HEK293 (cell line): ENCODE measurements around the gene ITGB2.

ENCODE experiments used
- CTCF ChIA-PET: fragments of 350-600 bp; formaldehyde crosslinking; extraction: SDS; loops from one replicate; lab custom pipeline; 2021; ENCODE audit warnings: antibody characterized with exemption; lab: Yijun Ruan, JAX
- POLR2A ChIA-PET: fragments of 300-600 bp; formaldehyde crosslinking; extraction: SDS; loops from one replicate; lab custom pipeline; 2020; ENCODE audit warnings: antibody characterized with exemption, inconsistent platforms; lab: Yijun Ruan, JAX
- H3K27ac ChIP-seq: fragments of 200-500 bp; sonication (Bioruptor generic); 2 replicates; pipeline ENCODE4 v1.5.1; 2014; ENCODE audit warnings: low read depth, low read length, control low read depth, inconsistent platforms; ENCODE audit errors: extremely low read depth
- H3K36me3 ChIP-seq, 2 experiments: fragments of 200-500 bp in 1 of 2; sonication (Bioruptor generic) in 1 of 2; 1 replicate in 1 of 2; 2 replicates in 1 of 2; pipeline ENCODE4 v1.5.1; 2014 to 2017; ENCODE audit warnings: inconsistent platforms in 2 of 2, low read length in 2 of 2; ENCODE audit not compliant: control insufficient read depth in 2 of 2, insufficient read depth in 1 of 2
- H3K4me1 ChIP-seq: fragments of 200-500 bp; sonication (Bioruptor generic); 2 replicates; pipeline ENCODE4 v1.5.1; 2014; ENCODE audit warnings: mild to moderate bottlenecking, low read length, inconsistent platforms; ENCODE audit not compliant: control insufficient read depth, insufficient read depth
- H3K4me3 ChIP-seq: 2 replicates; pipeline ENCODE4 v1.5.1; 2011; ENCODE audit warnings: low read depth, mild to moderate bottlenecking, control low read depth, low read length, moderate library complexity
- H3K9me3 ChIP-seq: fragments of 200-500 bp; sonication (Bioruptor generic); 2 replicates; pipeline ENCODE4 v1.5.1; 2014; ENCODE audit warnings: low read depth, low read length, inconsistent platforms; ENCODE audit not compliant: control insufficient read depth, insufficient read depth
- GLIS2 ChIP-seq: fragments of 450-650 bp; formaldehyde crosslinking; IDR thresholded peaks from 2 replicates; pipeline ENCODE4 v1.5.1; 2016; ENCODE audit warnings: missing biosample characterization, missing genetic modification characterization
- HOXA7 ChIP-seq: sonication (generic); formaldehyde crosslinking; IDR thresholded peaks from 2 replicates; pipeline ENCODE4 v1.8.1; 2022; ENCODE audit warnings: missing genetic modification reagents, borderline replicate concordance
- KLF10 ChIP-seq: fragments of 450-650 bp; IDR thresholded peaks from 2 replicates; pipeline ENCODE4 v1.5.1; 2018; ENCODE audit warnings: missing biosample characterization, mild to moderate bottlenecking, missing genetic modification characterization
- KLF9 ChIP-seq: fragments of 450-650 bp; formaldehyde crosslinking; IDR thresholded peaks from 2 replicates; pipeline ENCODE4 v1.5.1; 2016; ENCODE audit warnings: missing biosample characterization, missing genetic modification characterization, low read depth
- PRDM4 ChIP-seq: fragments of 450-650 bp; formaldehyde crosslinking; IDR thresholded peaks from 2 replicates; pipeline ENCODE4 v1.5.1; 2017; ENCODE audit warnings: missing biosample characterization, missing genetic modification characterization
- SP7 ChIP-seq: fragments of 450-650 bp; formaldehyde crosslinking; IDR thresholded peaks from 2 replicates; pipeline ENCODE4 v1.5.1; 2016; ENCODE audit warnings: missing biosample characterization, missing genetic modification characterization
- ZBTB17 ChIP-seq: fragments of 450-650 bp; formaldehyde crosslinking; IDR thresholded peaks from 2 replicates; pipeline ENCODE4 v1.5.1; 2016; ENCODE audit warnings: missing biosample characterization, missing genetic modification characterization
- ZNF121 ChIP-seq: fragments of 450-650 bp; formaldehyde crosslinking; IDR thresholded peaks from 2 replicates; pipeline ENCODE4 v1.5.1; 2016; ENCODE audit warnings: missing biosample characterization, missing genetic modification characterization
- ZNF24 ChIP-seq: fragments of 450-650 bp; formaldehyde crosslinking; IDR thresholded peaks from 2 replicates; pipeline ENCODE4 v1.5.1; 2016; ENCODE audit warnings: missing biosample characterization, missing genetic modification characterization
- ZNF341 ChIP-seq: fragments of 450-650 bp; formaldehyde crosslinking; IDR thresholded peaks from 2 replicates; pipeline ENCODE4; 2016; ENCODE audit warnings: low read depth, missing biosample characterization, missing genetic modification characterization
- ZNF398 ChIP-seq: fragments of 450-650 bp; formaldehyde crosslinking; IDR thresholded peaks from 2 replicates; pipeline ENCODE4 v1.5.1; 2017; ENCODE audit warnings: missing biosample characterization, missing genetic modification characterization
- ZNF404 ChIP-seq: fragments of 450-650 bp; formaldehyde crosslinking; IDR thresholded peaks from 2 replicates; pipeline ENCODE4 v1.5.1; 2017; ENCODE audit warnings: missing biosample characterization, missing genetic modification characterization
- ZNF561 ChIP-seq: fragments of 450-650 bp; IDR thresholded peaks from 2 replicates; pipeline ENCODE4 v1.5.1; 2018; ENCODE audit warnings: missing biosample characterization, missing genetic modification characterization, borderline replicate concordance
- ZNF600 ChIP-seq: fragments of 450-650 bp; formaldehyde crosslinking; IDR thresholded peaks from 2 replicates; pipeline ENCODE4 v1.5.1; 2016; ENCODE audit warnings: missing biosample characterization, missing genetic modification characterization
- ZNF658 ChIP-seq: fragments of 450-650 bp; formaldehyde crosslinking; IDR thresholded peaks from 2 replicates; pipeline ENCODE4; 2016; ENCODE audit warnings: missing biosample characterization, missing genetic modification characterization
- ZNF777 ChIP-seq: fragments of 450-650 bp; formaldehyde crosslinking; IDR thresholded peaks from 2 replicates; pipeline ENCODE4 v1.5.1; 2017; ENCODE audit warnings: missing biosample characterization, missing genetic modification characterization, borderline replicate concordance
- ZNF830 ChIP-seq: fragments of 450-650 bp; IDR thresholded peaks from 2 replicates; pipeline ENCODE4 v1.5.0; 2018; ENCODE audit warnings: missing biosample characterization, missing genetic modification characterization, low read depth, mild to moderate bottlenecking, moderate library complexity
- TF ChIP-seq, protein P1 (sequence below): fragments of 450-650 bp; formaldehyde crosslinking; IDR thresholded peaks from 2 replicates; pipeline ENCODE4 v1.5.1; 2016; ENCODE audit warnings: missing biosample characterization, missing genetic modification characterization
- TF ChIP-seq, protein P2 (sequence below): fragments of 450-650 bp; formaldehyde crosslinking; IDR thresholded peaks from 2 replicates; pipeline ENCODE4 v1.5.1; 2016; ENCODE audit warnings: missing biosample characterization, missing genetic modification characterization

ITGB2 gene

GRCh38 chr21:44846485-44847260 is 74.0 kb downstream of the ITGB2 start:
- Histone ChIP-seq H3K4me1 (no peaks in the 10 kb centered on the region), H3K27ac (no peak overlapping the region), H3K36me3 (peaks cover 0 to 32% of the 10 kb centered on the region in 2 experiments; a peak in 2 of 3 replicates), H3K9me3 (no peaks in the 10 kb centered on the region), H3K4me3 (no peak overlapping the region)
- TF ChIP-seq, protein P1, sequence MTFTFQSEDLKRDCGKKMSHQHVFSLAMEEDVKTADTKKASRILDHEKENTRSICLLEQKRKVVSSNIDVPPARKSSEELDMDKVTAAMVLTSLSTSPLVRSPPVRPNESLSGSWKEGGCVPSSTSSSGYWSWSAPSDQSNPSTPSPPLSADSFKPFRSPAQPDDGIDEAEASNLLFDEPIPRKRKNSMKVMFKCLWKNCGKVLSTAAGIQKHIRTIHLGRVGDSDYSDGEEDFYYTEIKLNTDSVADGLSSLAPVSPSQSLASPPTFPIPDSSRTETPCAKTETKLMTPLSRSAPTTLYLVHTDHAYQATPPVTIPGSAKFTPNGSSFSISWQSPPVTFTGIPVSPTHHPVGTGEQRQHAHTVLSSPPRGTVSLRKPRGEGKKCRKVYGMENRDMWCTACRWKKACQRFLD (tag by site-specific recombination), result no peak
- TF ChIP-seq GLIS2 (tag by site-specific recombination) (0 out of 2 replicates have a peak, but pooled peaks have one; percentile 26), ZNF398 (tag by site-specific recombination) (no peak), KLF10 (no peak)
- TF ChIP-seq, protein P2, sequence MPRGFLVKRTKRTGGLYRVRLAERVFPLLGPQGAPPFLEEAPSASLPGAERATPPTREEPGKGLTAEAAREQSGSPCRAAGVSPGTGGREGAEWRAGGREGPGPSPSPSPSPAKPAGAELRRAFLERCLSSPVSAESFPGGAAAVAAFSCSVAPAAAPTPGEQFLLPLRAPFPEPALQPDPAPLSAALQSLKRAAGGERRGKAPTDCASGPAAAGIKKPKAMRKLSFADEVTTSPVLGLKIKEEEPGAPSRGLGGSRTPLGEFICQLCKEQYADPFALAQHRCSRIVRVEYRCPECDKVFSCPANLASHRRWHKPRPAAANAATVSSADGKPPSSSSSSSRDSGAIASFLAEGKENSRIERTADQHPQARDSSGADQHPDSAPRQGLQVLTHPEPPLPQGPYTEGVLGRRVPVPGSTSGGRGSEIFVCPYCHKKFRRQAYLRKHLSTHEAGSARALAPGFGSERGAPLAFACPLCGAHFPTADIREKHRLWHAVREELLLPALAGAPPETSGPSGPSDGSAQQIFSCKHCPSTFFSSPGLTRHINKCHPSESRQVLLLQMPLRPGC, result no peak
- ChIA-PET CTCF (interaction anchor here (0.8 to 1.8 kb wide), 4 partner anchors 9 to 86 kb away, joined by 3 to 8 read pairs (median 3); no protein-coding TSS in a partner anchor), POLR2A (interaction anchor here (1.3 kb wide), 1 partner anchor 27 kb away, joined by 5 read pairs; the partner anchor contains the start of gene PTTG1IP)

DNA sequence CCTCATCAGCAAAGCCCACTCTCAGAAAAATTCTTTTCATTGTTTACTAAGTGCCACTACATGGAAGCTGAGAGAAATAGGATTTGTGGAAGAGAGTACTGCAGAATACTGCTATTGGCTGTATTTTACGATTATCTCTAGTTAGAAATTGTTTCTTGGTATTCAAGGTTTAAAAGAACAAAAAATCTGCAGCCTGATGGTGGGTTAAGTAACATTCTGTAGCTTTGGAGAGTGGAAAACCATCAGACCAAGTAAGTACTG is 74.5 kb downstream of the ITGB2 start:
- ChIA-PET CTCF (interaction anchor here (0.7 to 1.8 kb wide), 5 partner anchors 9 to 1031 kb away, joined by 3 to 8 read pairs (median 3); no protein-coding TSS in a partner anchor), POLR2A (interaction anchor here (1.3 kb wide), 1 partner anchor 27 kb away, joined by 5 read pairs; the partner anchor contains the start of gene PTTG1IP)
- H3K4me1 ChIP-seq, result no peaks in the 10 kb centered on the region
- peaks cover 0 to 27% of the 10 kb centered on the region in 2 experiments; a peak in 2 of 3 replicates for H3K36me3 ChIP-seq
- TF ChIP-seq ZNF830, result no peak
- no peak for TF ChIP-seq ZNF658 (tag by site-specific recombination)
- no peak for TF ChIP-seq ZNF24 (tag by site-specific recombination)
- no peak overlapping the region for H3K4me3 ChIP-seq
- H3K27ac ChIP-seq, result no peak overlapping the region; the same call in 1 of the 2 replicates
- no peaks in the 10 kb centered on the region for H3K9me3 ChIP-seq

- Histone ChIP-seq H3K4me1 (no peaks in the 10 kb centered on the region), H3K27ac (no peak overlapping the region; the same call in 1 of the 2 replicates), H3K4me3 (peak overlapping the region; percentile 6), H3K36me3 (peaks cover 0 to 21% of the 10 kb centered on the region in 2 experiments; a peak in 2 of 3 replicates), H3K9me3 (no peaks in the 10 kb centered on the region)
- POLR2A ChIA-PET, result interaction anchor here (0.6 to 1.3 kb wide), 2 partner anchors 28 to 82 kb away, joined by 5 read pairs; partner anchors contain the start of gene PTTG1IP
- CTCF ChIA-PET, result interaction anchor here (0.6 to 1.8 kb wide), 6 partner anchors 10 to 1031 kb away, joined by 3 to 8 read pairs (median 3); no protein-coding TSS in a partner anchor
- TF ChIP-seq SP7 (tag by site-specific recombination), result no peak
- TF ChIP-seq KLF9, result peak; percentile 74
- no peak for TF ChIP-seq ZNF777 (tag by site-specific recombination)
- no peak for TF ChIP-seq ZNF404
- TF ChIP-seq ZNF600 (tag by site-specific recombination), result peak; percentile 89
- TF ChIP-seq, protein P2, result no peak
- TF ChIP-seq ZNF121 (tag by site-specific recombination), result peak; percentile 64; the same call in 1 of the 2 replicates
- no peak for TF ChIP-seq PRDM4 (tag by site-specific recombination)
- TF ChIP-seq ZNF561 (tag by site-specific recombination), result no peak; the same call in 1 of the 2 replicates
- TF ChIP-seq ZBTB17 (tag by site-specific recombination), result peak; percentile 55
- no peak for TF ChIP-seq HOXA7 (CRISPR knock-in tag)
- TF ChIP-seq ZNF341 (tag by site-specific recombination), result peak; percentile 38; the same call in 1 of the 2 replicates
These were observed 75.1 kb downstream of the ITGB2 start for GRCh38 chr21:44845418-44846223.
